ENCODE results near the gene PLCG1.

The PLCG1 gene

GRCh38 chr20:41136680-41137613 is at the start of gene PLCG1:
PLCG1 (plus strand) TSS chr20:41137543; CDS start chr20:41137642, 99 bp downstream.
- peak within 1 kb of the TSS; percentile 86 for H3K4me3 Mint-ChIP-seq
- H3K27ac Mint-ChIP-seq: peak within 1 kb of the TSS; percentile 94
- H3K36me3 Mint-ChIP-seq (ENCODE audit: low read depth): peaks cover 16% of the 10 kb centered on the region
- no peaks in the 10 kb centered on the region for H3K27me3 Mint-ChIP-seq
- H3K4me1 Mint-ChIP-seq (ENCODE audit: low read depth): peaks cover 65% of the 10 kb centered on the region
- no peaks in the 10 kb centered on the region for H3K9me3 Mint-ChIP-seq

- Mint-ChIP-seq H3K36me3 (ENCODE audit: low read depth) (peaks cover 67% of the 10 kb centered on the region), H3K4me1 (ENCODE audit: low read depth) (peaks cover 18% of the 10 kb centered on the region), H3K27me3 (no peaks in the 10 kb centered on the region), H3K4me3 (no peak overlapping the region), H3K9me3 (no peaks in the 10 kb centered on the region), H3K27ac (no peak overlapping the region)
Measured at GRCh38 chr20:41087777-41088176, 49.6 kb upstream of the PLCG1 start.

DNA sequence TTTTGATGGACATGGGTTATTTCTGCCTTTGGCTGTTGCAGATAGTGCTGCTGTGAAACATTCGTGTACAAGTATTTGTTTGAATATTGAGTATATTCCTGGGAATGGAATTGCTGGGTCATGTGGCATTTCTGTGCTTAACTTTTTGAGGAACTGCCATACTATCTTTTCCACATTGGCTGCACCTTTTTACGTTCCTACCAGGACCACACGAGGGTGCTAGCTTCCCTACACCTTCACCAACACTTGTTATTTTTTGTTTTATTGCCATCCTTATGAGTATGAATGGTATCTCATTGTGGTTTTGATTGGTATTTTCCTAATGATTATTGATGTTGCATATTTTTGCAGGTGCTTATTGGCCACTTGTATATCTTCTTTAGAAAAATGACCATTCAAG is 47.8 kb upstream of the PLCG1 start:
- H3K4me1 Mint-ChIP-seq (ENCODE audit: low read depth): peaks cover 18% of the 10 kb centered on the region
- H3K9me3 Mint-ChIP-seq: no peaks in the 10 kb centered on the region
- H3K4me3 Mint-ChIP-seq: no peak overlapping the region
- H3K27ac Mint-ChIP-seq: no peak overlapping the region
- no peaks in the 10 kb centered on the region for H3K27me3 Mint-ChIP-seq
- peaks cover 62% of the 10 kb centered on the region for H3K36me3 Mint-ChIP-seq (ENCODE audit: low read depth)

- peaks cover 3% of the 10 kb centered on the region for H3K4me1 Mint-ChIP-seq (ENCODE audit: low read depth)
- H3K9me3 Mint-ChIP-seq: no peaks in the 10 kb centered on the region
- no peaks in the 10 kb centered on the region for H3K27me3 Mint-ChIP-seq
- peak overlapping the region; percentile 18 for H3K27ac Mint-ChIP-seq
- H3K36me3 Mint-ChIP-seq (ENCODE audit: low read depth): peaks cover 53% of the 10 kb centered on the region
- no peak overlapping the region for H3K4me3 Mint-ChIP-seq
Measured at GRCh38 chr20:41091927-41092326, 45.4 kb upstream of the PLCG1 start.

DNA sequence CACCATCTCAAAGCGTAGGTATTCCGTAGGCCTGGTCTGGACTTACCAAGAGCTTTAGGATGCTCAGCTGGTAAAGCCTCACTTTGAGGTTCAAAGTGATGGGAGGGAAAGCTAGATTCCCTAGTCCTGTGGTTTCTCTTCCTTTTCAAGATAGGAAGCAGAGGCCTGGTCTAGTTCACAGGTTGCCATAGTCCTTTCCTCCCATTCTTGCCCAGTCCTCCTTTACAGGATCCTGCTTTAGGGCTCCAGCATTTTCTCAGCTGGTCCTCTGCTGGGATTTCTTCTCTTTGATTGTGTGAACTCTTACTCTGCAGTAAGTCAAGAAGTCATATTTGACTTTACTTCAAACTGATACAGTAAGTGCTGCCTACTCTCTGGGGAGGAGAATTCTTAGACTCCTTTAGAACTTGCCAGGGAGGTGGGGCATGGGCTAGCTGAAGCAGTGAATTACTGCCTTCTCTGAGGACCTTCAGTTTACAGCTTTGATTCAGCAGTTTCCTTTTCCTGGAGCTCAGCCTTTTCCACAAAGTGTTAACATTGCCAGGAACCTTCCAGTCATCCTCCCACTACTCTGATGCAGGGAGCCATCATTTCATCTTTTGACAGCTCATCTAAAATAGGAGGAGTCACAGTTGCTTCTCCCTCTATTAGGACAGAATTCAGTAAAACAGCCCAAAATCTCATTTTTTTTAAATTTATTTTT is 42.8 kb upstream of the PLCG1 start:
- Mint-ChIP-seq H3K4me3 (no peak overlapping the region), H3K9me3 (no peaks in the 10 kb centered on the region), H3K36me3 (ENCODE audit: low read depth) (peaks cover 61% of the 10 kb centered on the region), H3K27ac (no peak overlapping the region), H3K27me3 (no peaks in the 10 kb centered on the region), H3K4me1 (ENCODE audit: low read depth) (no peaks in the 10 kb centered on the region)

- no peak overlapping the region for H3K27ac Mint-ChIP-seq
- no peaks in the 10 kb centered on the region for H3K27me3 Mint-ChIP-seq
- H3K9me3 Mint-ChIP-seq: no peaks in the 10 kb centered on the region
- no peaks in the 10 kb centered on the region for H3K4me1 Mint-ChIP-seq (ENCODE audit: low read depth)
- peaks cover 67% of the 10 kb centered on the region for H3K36me3 Mint-ChIP-seq (ENCODE audit: low read depth)
- no peak overlapping the region for H3K4me3 Mint-ChIP-seq
Measured at GRCh38 chr20:41095110-41095969, 42.0 kb upstream of the PLCG1 start.

GRCh38 chr20:41098703-41099250 is 38.6 kb upstream of the PLCG1 start:
- Mint-ChIP-seq H3K9me3 (no peaks in the 10 kb centered on the region), H3K4me3 (no peak overlapping the region), H3K27me3 (no peaks in the 10 kb centered on the region), H3K4me1 (ENCODE audit: low read depth) (no peaks in the 10 kb centered on the region), H3K36me3 (ENCODE audit: low read depth) (peaks cover 73% of the 10 kb centered on the region), H3K27ac (no peak overlapping the region)

GRCh38 chr20:41100001-41100480 is 37.3 kb upstream of the PLCG1 start:
- no peaks in the 10 kb centered on the region for H3K27me3 Mint-ChIP-seq
- no peak overlapping the region for H3K4me3 Mint-ChIP-seq
- H3K36me3 Mint-ChIP-seq (ENCODE audit: low read depth): peaks cover 79% of the 10 kb centered on the region
- peak overlapping the region; percentile 29 for H3K27ac Mint-ChIP-seq
- no peaks in the 10 kb centered on the region for H3K4me1 Mint-ChIP-seq (ENCODE audit: low read depth)
- no peaks in the 10 kb centered on the region for H3K9me3 Mint-ChIP-seq

GRCh38 chr20:41101660-41102059 is 35.7 kb upstream of the PLCG1 start:
- peaks cover 79% of the 10 kb centered on the region for H3K36me3 Mint-ChIP-seq (ENCODE audit: low read depth)
- H3K27ac Mint-ChIP-seq: no peak overlapping the region
- no peak overlapping the region for H3K4me3 Mint-ChIP-seq
- H3K27me3 Mint-ChIP-seq: no peaks in the 10 kb centered on the region
- no peaks in the 10 kb centered on the region for H3K4me1 Mint-ChIP-seq (ENCODE audit: low read depth)
- no peaks in the 10 kb centered on the region for H3K9me3 Mint-ChIP-seq

GRCh38 chr20:41108531-41108930 is 28.8 kb upstream of the PLCG1 start:
- Mint-ChIP-seq H3K27ac (no peak overlapping the region), H3K4me1 (ENCODE audit: low read depth) (peaks cover 4% of the 10 kb centered on the region), H3K36me3 (ENCODE audit: low read depth) (peaks cover 73% of the 10 kb centered on the region), H3K27me3 (no peaks in the 10 kb centered on the region), H3K9me3 (no peaks in the 10 kb centered on the region), H3K4me3 (no peak overlapping the region)

GRCh38 chr20:41110012-41110411 is 27.3 kb upstream of the PLCG1 start:
- H3K36me3 Mint-ChIP-seq (ENCODE audit: low read depth): peaks cover 73% of the 10 kb centered on the region
- no peak overlapping the region for H3K4me3 Mint-ChIP-seq
- no peaks in the 10 kb centered on the region for H3K27me3 Mint-ChIP-seq
- H3K27ac Mint-ChIP-seq: no peak overlapping the region
- H3K4me1 Mint-ChIP-seq (ENCODE audit: low read depth): peaks cover 4% of the 10 kb centered on the region
- H3K9me3 Mint-ChIP-seq: no peaks in the 10 kb centered on the region

DNA sequence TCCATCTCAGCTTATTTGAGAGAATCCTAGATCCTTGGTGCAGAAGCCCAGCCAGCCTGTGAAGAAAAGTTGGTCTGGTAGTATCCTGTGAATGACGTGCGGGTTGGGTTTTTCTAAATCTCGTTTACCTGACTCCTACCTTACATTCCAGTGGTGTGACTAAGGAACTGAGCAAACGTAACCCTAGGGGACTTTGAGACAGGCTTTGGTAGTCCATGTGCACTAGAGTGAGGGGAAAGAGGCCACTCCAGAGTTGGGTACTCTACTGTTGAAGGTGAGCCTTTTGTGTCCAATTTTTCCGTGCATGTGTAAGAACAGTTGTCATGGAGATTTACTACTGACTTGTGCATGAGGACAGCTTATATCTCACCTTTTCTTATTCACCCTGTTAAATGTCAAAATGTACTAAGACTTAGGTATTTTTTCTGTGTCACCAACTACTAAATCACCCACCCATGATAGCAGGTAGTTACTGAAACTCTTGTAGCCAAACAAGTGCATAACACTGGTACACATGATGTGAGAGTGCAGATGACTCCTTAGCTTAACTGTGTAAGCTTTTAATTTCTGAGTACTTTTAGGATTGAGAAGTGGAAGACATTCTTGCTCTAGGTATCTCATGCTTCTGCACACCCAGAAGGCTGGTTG is 26.3 kb upstream of the PLCG1 start:
- peaks cover 4% of the 10 kb centered on the region for H3K4me1 Mint-ChIP-seq (ENCODE audit: low read depth)
- peak overlapping the region; percentile 26 for H3K27ac Mint-ChIP-seq
- no peaks in the 10 kb centered on the region for H3K27me3 Mint-ChIP-seq
- no peaks in the 10 kb centered on the region for H3K9me3 Mint-ChIP-seq
- H3K4me3 Mint-ChIP-seq: no peak overlapping the region
- H3K36me3 Mint-ChIP-seq (ENCODE audit: low read depth): peaks cover 77% of the 10 kb centered on the region

DNA sequence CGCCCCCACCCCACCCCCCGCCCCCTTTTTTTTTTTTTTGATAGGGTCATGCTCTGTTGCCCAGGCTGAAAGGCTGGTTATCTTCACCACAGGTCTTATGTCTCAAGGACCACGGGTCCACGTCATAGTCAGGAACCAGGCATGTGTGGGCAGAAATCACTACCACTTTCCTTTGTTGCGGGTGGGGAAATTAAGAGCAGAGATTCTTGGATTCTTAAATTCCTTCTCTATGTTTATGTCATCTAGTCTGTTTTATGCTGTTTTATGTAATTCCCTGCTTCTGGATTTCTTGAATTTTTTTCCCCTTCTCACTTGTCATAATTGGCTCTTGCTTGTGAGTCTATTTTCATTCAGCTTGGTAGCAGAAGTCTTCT is 25.8 kb upstream of the PLCG1 start:
- Mint-ChIP-seq H3K27ac (no peak overlapping the region), H3K36me3 (ENCODE audit: low read depth) (peaks cover 81% of the 10 kb centered on the region), H3K9me3 (no peaks in the 10 kb centered on the region), H3K27me3 (no peaks in the 10 kb centered on the region), H3K4me3 (no peak overlapping the region), H3K4me1 (ENCODE audit: low read depth) (peaks cover 4% of the 10 kb centered on the region)

All from stimulated activated naive CD8-positive, alpha-beta T cell treated with anti-CD3 and anti-CD28 coated beads, Interleukin-15, Interleukin-2, amounts not matched to agents 100 ng/mL and 50 ng/mL, for 24 hours (primary cell).